Lung (tissue), 12 donors: Measurements from ENCODE around the gene C3orf20. TPM values are rescaled to one million over a fixed set of nuclear protein-coding genes. Genes with fewer than 3 reads are reported as not detected.

Source experiments
- ATAC-seq: fragments of 200-7000 bp; cut with Tn5 transposase; one replicate; pipeline ENCODE4 v1.9.1; 2020; ENCODE audit warnings: moderate number of reproducible peaks; ENCODE audit not compliant: insufficient read depth, low FRiP score
- DNase-seq, 3 donors: peaks; one replicate each; pipeline ENCODE4 v3.0.0-alpha.2; 2013 to 2017
- H3K27ac ChIP-seq, 2 donors: one replicate each; pipeline ENCODE4 v1.5.1; 2013; ENCODE audit warnings: mild to moderate bottlenecking in 2 of 2, moderate library complexity in 2 of 2, control low read depth in 1 of 2, inconsistent platforms in 1 of 2, low read depth in 1 of 2, low read length in 1 of 2
- H3K27me3 ChIP-seq, 3 donors: one replicate each; pipeline ENCODE4 v1.5.1; 2013; ENCODE audit warnings: low read length in 2 of 3; ENCODE audit not compliant: control insufficient read depth in 3 of 3, insufficient read depth in 3 of 3
- H3K36me3 ChIP-seq, 4 donors: one replicate each; pipeline ENCODE4 v1.5.1; 2013; ENCODE audit warnings: low read length in 4 of 4, mild to moderate bottlenecking in 1 of 4, moderate library complexity in 1 of 4; ENCODE audit not compliant: control insufficient read depth in 4 of 4, insufficient read depth in 4 of 4
- H3K4me1 ChIP-seq, 5 donors: one replicate each; pipeline ENCODE4 v1.5.1; 2013; ENCODE audit warnings: low read length in 5 of 5, mild to moderate bottlenecking in 2 of 5, moderate library complexity in 1 of 5; ENCODE audit not compliant: control insufficient read depth in 5 of 5, insufficient read depth in 5 of 5
- H3K4me3 ChIP-seq: one replicate; pipeline ENCODE4 v1.5.1; 2013; ENCODE audit warnings: mild to moderate bottlenecking, control low read depth, moderate library complexity
- H3K9ac ChIP-seq, 2 donors: one replicate each; pipeline ENCODE4 v1.5.1; 2013; ENCODE audit warnings: low read length in 2 of 2, control low read depth in 1 of 2; ENCODE audit not compliant: insufficient read depth in 1 of 2
- H3K9me3 ChIP-seq, 4 donors: one replicate each; pipeline ENCODE4 v1.5.1; 2013; ENCODE audit warnings: low read length in 3 of 4, mild to moderate bottlenecking in 1 of 4, moderate library complexity in 1 of 4; ENCODE audit not compliant: control insufficient read depth in 4 of 4, insufficient read depth in 3 of 4
- WGBS, 2 donors: extraction: QIAGEN DNeasy Blood & Tissue Kit; methylation state at CpG; one replicate each; pipeline ENCODE4 v1.1.7; 2013; 5-methylcytosine and 5-hydroxymethylcytosine counted together
- polyA plus RNA-seq, 2 donors: library from polyadenylated mRNA; stranded (reverse); fragments of 200-250 nt; gene quantifications; one replicate each; pipeline ENCODE4 v1.2.1, GENCODE V29; 2013
- total RNA-seq, 2 donors: library from RNA; depleted of rRNA in 1 of 2; stranded (reverse); fragments of >200 nt in 1 of 2; gene quantifications; one replicate each; pipeline ENCODE4 v1.2.1, GENCODE V29; 2014 to 2021
- TF ChIP-seq, protein P1 (sequence below): IDR thresholded peaks from 2 replicates; pipeline ENCODE4 v1.5.1; 2012; ENCODE audit warnings: mild to moderate bottlenecking; ENCODE audit errors: control extremely low read depth, extremely low read depth
- donor health status: control.
- donor health status: control.
- donor health status: Bipolar disorder and iron deficiency.
- donor health status: healthy.
- donor health status: DM: yes; HTN: yes; CAD: no.

The C3orf20 gene
- total and polyA plus RNA-seq, 4 donors, result 0.03 to 0.14 (median 0.12) TPM; not detected in 1

DNA sequence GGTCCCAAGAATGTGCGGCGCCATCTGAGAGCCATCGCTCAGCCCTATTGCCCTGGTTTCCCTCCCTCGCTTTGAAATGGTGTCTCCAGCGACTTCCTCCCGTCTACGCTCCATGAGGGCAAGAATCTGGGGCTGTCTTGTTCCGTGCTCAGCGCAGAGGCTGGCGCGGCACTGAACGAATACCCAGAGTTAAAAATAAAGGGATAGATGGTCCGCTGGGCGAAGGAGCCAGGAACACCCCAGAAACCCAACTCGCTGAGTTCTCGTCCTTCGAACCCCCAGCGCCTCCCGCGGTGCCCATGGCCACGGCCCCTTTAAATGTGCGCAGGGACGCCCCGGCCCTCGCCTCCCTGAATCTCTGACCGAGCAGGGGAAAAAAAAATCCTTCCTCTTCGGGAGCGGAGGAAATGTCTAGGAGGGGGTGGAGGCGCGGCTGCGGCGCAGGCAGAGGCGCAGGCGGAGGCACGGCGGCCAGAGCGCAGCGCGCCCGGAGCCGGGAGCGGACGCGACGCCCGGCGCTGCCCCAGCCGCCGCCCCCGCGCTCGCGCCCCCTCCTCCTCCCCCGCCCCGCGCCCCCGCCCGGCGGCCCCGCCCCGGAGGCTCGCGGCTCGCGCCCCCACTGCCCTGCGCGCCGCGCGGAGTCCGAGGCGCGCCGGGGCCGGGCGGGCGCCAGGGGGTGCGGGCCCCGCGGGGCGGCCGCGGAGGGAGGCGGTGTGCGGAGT lies 135.3 kb downstream of the C3orf20 start:
- Histone ChIP-seq H3K9me3 (no peaks in the 10 kb centered on the region), H3K27ac (peak overlapping the region; percentile 78 to 87), H3K9ac (peak overlapping the region in 1 of 2 donors; percentile 69), H3K4me1 (peaks cover 0 to 40% (median 8%) of the 10 kb centered on the region in 5 donors), H3K36me3 (no peaks in the 10 kb centered on the region), H3K4me3 (peak overlapping the region; percentile 67), H3K27me3 (peaks cover 0 to 43% (median 0%) of the 10 kb centered on the region in 3 donors)
- DNase-seq (peak; percentile 63 to 84 (median 79)), ATAC-seq (no peak)
- WGBS, 2 donors, result 4 to 13% methylated on average over 38 to 85 of the region's 85 CpGs
- TF ChIP-seq, protein P1, sequence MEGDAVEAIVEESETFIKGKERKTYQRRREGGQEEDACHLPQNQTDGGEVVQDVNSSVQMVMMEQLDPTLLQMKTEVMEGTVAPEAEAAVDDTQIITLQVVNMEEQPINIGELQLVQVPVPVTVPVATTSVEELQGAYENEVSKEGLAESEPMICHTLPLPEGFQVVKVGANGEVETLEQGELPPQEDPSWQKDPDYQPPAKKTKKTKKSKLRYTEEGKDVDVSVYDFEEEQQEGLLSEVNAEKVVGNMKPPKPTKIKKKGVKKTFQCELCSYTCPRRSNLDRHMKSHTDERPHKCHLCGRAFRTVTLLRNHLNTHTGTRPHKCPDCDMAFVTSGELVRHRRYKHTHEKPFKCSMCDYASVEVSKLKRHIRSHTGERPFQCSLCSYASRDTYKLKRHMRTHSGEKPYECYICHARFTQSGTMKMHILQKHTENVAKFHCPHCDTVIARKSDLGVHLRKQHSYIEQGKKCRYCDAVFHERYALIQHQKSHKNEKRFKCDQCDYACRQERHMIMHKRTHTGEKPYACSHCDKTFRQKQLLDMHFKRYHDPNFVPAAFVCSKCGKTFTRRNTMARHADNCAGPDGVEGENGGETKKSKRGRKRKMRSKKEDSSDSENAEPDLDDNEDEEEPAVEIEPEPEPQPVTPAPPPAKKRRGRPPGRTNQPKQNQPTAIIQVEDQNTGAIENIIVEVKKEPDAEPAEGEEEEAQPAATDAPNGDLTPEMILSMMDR, result no peak

DNA sequence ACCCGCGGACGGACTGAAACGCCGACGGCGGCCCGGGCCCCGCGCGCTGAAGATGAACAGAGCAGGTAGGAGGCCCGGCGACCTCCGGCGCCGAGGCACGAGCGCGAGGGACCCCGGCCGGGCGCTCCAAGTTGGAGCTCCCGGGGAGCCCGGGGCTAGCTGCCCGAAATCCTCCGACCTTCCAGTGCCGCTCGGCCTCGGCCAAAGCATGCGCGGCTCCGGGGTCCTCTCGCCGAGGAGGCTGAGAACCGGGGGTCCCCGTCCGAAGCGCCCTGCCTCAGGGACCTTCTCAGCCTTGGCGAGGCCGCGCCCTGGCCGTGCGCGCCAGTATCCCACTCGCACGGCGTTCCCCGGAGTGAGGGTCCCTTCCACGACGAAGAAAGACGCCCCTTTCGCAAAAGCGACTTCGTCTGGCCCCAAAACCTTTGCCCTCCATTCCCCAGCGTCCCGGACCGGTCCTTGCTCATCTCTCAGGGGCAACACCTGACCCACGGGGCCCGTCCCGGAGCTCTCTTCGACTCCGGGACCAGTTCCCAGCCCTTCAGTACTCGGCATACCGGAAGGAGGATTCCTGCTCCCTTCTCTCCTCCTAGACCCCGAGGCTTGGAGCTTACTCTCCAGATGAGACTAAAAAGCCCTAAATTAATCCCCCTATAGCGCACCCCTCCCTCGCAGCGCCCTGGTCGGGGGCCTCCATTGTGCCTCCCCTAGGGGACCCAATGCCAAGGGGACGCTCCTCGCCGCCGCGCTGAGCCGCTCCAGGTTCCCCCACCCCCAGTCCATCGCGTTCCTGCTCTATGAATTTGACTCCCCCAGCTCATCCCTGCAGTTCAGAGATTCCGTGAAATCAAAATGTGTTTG lies 136.1 kb downstream of the C3orf20 start:
- Histone ChIP-seq H3K27ac (peak overlapping the region; percentile 78 to 87), H3K36me3 (peaks cover 0 to 2% (median 0%) of the 10 kb centered on the region in 4 donors), H3K9ac (peak overlapping the region; percentile 21 to 59), H3K4me1 (peaks cover 0 to 40% (median 8%) of the 10 kb centered on the region in 5 donors), H3K9me3 (no peaks in the 10 kb centered on the region), H3K27me3 (peaks cover 0 to 45% (median 0%) of the 10 kb centered on the region in 3 donors), H3K4me3 (peak overlapping the region; percentile 67)
- 1 to 2% methylated on average over 71 to 78 of the region's 78 CpGs for WGBS, 2 donors
- TF ChIP-seq, protein P1, result no peak
- no peak for ATAC-seq
- peak; percentile 36 to 68 (median 49) for DNase-seq

DNA sequence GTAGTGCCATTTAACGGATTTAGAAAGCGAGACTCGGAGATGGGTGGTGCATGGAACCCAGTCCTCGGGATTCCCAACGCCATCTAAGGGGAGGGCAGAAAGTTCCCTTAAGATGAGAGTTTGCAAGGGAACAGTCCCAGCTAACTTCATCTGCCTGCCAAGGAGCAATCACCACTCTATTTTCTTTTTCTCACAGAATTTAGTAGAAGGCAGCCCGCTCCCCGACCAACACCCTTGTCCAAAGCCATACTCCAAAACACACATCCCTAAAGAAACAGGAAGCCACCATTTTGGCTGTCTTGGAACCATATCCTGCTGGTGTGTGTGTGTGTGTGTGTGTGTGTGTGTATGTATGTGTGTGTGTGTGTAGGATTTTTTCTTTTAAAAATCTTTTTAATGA lies 136.7 kb downstream of the C3orf20 start:
- TF ChIP-seq, protein P1, result no peak
- H3K27me3 ChIP-seq, result peaks cover 0 to 45% (median 0%) of the 10 kb centered on the region in 3 donors
- WGBS, 2 donors, result 11 to 21% methylated on average over 7 of the region's 7 CpGs
- H3K36me3 ChIP-seq, result peaks cover 0 to 5% (median 0%) of the 10 kb centered on the region in 4 donors
- H3K9ac ChIP-seq, result peak overlapping the region; percentile 21 to 59
- H3K4me3 ChIP-seq, result peak overlapping the region; percentile 67
- peaks cover 0 to 40% (median 8%) of the 10 kb centered on the region in 5 donors for H3K4me1 ChIP-seq
- no peaks in the 10 kb centered on the region for H3K9me3 ChIP-seq
- DNase-seq (peak in 2 of 3 donors; percentile 44 to 71), ATAC-seq (no peak)
- peak overlapping the region in 1 of 2 donors; percentile 87 for H3K27ac ChIP-seq
